ENCODE measurements around the gene HNF4A. TPM values are rescaled to one million over a fixed set of nuclear protein-coding genes. Genes with fewer than 3 reads are reported as not detected.

Gene HNF4A
- total and polyA plus RNA-seq, 2 of the 13 experiments (the other 11 are each of a cell fraction or from before 2014, with no cell fraction given), result 80.9 to 169 TPM

DNA sequence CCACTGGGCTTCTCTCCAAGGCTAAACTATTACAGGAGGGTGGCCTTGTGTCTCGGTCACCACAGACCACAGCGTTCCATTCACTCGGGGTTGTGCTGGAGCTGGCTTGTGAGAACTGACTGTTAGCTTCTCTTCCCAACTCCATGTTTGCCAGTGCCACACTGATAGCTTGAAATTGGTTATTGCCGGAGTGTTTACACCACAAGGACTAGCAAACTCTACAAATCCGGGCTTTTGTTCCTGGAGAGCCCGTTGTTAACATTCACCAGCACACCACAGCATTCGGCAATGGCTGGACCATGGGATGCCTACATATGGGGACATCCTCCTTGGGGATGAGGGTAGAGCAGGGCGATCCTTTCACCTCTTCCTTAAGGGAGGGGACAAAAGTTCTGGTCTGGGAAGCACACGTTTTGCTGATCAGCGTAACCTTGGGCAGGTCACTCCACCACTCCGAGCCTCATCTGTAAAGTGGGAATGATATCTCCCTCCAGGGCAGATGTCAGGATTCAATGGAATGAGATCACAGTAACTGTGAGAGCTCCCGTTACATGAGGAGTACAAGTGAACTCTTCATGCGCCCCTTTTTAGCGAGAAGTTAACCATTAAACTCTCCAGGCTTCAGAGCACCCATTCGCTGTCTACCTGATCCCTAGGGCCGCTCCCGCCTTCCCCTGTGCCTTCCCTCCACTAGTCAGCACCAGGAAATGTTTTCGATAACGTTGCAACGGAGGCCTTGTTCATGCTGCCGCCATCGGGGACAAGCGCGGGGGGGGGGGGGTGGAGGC lies 78.4 kb downstream of the HNF4A start (continued):
- TF ChIP-seq, protein P1, sequence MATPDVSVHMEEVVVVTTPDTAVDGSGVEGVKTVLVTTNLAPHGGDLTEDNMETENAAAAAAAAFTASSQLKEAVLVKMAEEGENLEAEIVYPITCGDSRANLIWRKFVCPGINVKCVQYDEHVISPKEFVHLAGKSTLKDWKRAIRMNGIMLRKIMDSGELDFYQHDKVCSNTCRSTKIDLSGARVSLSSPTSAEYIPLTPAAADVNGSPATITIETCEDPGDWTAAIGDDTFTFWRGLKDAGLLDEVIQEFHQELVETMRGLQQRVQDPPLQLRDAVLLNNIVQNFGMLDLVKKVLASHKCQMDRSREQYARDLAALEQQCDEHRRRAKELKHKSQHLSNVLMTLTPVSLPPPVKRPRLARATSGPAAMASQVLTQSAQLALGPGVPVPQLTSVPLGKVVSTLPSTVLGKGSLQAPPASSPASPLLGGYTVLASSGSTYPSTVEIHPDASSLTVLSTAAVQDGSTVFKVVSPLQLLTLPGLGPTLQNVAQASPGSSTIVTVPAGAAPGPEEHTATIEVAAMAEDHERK (CRISPR knock-in tag; IDR thresholded peaks at IDR 0.05; ENCODE audit: low read depth), result no peak
- TF ChIP-seq ZNF235 (CRISPR knock-in tag; IDR thresholded peaks at IDR 0.05; ENCODE audit: borderline replicate concordance), result no peak
- TF ChIP-seq, protein P2, sequence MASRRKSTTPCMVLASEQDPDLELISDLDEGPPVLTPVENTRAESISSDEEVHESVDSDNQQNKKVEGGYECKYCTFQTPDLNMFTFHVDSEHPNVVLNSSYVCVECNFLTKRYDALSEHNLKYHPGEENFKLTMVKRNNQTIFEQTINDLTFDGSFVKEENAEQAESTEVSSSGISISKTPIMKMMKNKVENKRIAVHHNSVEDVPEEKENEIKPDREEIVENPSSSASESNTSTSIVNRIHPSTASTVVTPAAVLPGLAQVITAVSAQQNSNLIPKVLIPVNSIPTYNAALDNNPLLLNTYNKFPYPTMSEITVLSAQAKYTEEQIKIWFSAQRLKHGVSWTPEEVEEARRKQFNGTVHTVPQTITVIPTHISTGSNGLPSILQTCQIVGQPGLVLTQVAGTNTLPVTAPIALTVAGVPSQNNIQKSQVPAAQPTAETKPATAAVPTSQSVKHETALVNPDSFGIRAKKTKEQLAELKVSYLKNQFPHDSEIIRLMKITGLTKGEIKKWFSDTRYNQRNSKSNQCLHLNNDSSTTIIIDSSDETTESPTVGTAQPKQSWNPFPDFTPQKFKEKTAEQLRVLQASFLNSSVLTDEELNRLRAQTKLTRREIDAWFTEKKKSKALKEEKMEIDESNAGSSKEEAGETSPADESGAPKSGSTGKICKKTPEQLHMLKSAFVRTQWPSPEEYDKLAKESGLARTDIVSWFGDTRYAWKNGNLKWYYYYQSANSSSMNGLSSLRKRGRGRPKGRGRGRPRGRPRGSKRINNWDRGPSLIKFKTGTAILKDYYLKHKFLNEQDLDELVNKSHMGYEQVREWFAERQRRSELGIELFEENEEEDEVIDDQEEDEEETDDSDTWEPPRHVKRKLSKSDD (CRISPR knock-in tag; IDR thresholded peaks at IDR 0.05; ENCODE audit: low read depth), result no peak
- TF ChIP-seq PRMT3 (CRISPR knock-in tag; IDR thresholded peaks at IDR 0.05; ENCODE audit: borderline replicate concordance, low read depth), result 0 out of 2 replicates have a peak, but pooled peaks have one; percentile 23
- TF ChIP-seq, protein P3, sequence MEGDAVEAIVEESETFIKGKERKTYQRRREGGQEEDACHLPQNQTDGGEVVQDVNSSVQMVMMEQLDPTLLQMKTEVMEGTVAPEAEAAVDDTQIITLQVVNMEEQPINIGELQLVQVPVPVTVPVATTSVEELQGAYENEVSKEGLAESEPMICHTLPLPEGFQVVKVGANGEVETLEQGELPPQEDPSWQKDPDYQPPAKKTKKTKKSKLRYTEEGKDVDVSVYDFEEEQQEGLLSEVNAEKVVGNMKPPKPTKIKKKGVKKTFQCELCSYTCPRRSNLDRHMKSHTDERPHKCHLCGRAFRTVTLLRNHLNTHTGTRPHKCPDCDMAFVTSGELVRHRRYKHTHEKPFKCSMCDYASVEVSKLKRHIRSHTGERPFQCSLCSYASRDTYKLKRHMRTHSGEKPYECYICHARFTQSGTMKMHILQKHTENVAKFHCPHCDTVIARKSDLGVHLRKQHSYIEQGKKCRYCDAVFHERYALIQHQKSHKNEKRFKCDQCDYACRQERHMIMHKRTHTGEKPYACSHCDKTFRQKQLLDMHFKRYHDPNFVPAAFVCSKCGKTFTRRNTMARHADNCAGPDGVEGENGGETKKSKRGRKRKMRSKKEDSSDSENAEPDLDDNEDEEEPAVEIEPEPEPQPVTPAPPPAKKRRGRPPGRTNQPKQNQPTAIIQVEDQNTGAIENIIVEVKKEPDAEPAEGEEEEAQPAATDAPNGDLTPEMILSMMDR (CRISPR knock-in tag; IDR thresholded peaks at IDR 0.05), result peak; percentile 13; the same call in 1 of the 2 replicates
- TF ChIP-seq ZNF501 (CRISPR knock-in tag; IDR thresholded peaks at IDR 0.05), result no peak
- no peak for TF ChIP-seq RAD51 (IDR thresholded peaks at IDR 0.05; ENCODE audit: borderline replicate concordance)
- TF ChIP-seq, protein P4, sequence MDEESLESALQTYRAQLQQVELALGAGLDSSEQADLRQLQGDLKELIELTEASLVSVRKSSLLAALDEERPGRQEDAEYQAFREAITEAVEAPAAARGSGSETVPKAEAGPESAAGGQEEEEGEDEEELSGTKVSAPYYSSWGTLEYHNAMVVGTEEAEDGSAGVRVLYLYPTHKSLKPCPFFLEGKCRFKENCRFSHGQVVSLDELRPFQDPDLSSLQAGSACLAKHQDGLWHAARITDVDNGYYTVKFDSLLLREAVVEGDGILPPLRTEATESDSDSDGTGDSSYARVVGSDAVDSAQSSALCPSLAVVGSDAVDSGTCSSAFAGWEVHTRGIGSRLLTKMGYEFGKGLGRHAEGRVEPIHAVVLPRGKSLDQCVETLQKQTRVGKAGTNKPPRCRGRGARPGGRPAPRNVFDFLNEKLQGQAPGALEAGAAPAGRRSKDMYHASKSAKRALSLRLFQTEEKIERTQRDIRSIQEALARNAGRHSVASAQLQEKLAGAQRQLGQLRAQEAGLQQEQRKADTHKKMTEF (CRISPR knock-in tag; IDR thresholded peaks at IDR 0.05), result 0 out of 2 replicates have a peak, but pooled peaks have one; percentile 50
- peak; percentile 82 for TF ChIP-seq ZMYM2 (CRISPR knock-in tag; IDR thresholded peaks at IDR 0.05)
- TF ChIP-seq FOXK2 (IDR thresholded peaks at IDR 0.05), result no peak
- TF ChIP-seq ZFP90 (CRISPR knock-in tag; IDR thresholded peaks at IDR 0.05; ENCODE audit: borderline replicate concordance), result peak; percentile 38; the same call in 1 of the 2 replicates
- no peak for TF ChIP-seq ZNF674 (CRISPR knock-in tag; IDR thresholded peaks at IDR 0.05; ENCODE audit: low read depth)
- TF ChIP-seq, protein P5, sequence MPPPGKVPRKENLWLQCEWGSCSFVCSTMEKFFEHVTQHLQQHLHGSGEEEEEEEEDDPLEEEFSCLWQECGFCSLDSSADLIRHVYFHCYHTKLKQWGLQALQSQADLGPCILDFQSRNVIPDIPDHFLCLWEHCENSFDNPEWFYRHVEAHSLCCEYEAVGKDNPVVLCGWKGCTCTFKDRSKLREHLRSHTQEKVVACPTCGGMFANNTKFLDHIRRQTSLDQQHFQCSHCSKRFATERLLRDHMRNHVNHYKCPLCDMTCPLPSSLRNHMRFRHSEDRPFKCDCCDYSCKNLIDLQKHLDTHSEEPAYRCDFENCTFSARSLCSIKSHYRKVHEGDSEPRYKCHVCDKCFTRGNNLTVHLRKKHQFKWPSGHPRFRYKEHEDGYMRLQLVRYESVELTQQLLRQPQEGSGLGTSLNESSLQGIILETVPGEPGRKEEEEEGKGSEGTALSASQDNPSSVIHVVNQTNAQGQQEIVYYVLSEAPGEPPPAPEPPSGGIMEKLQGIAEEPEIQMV (CRISPR knock-in tag; IDR thresholded peaks at IDR 0.05; ENCODE audit: low read depth), result no peak; the same call in 1 of the 2 replicates
- TF ChIP-seq ZNF430 (CRISPR knock-in tag; IDR thresholded peaks at IDR 0.05), result peak; percentile 99
- peak; percentile 69; the same call in 1 of the 2 replicates for TF ChIP-seq ZSCAN9 (CRISPR knock-in tag; IDR thresholded peaks at IDR 0.05; ENCODE audit: borderline replicate concordance)
- peak; percentile 42; the same call in 1 of the 2 replicates for TF ChIP-seq KDM4B (CRISPR knock-in tag; IDR thresholded peaks at IDR 0.05)
- TF ChIP-seq, protein P6, sequence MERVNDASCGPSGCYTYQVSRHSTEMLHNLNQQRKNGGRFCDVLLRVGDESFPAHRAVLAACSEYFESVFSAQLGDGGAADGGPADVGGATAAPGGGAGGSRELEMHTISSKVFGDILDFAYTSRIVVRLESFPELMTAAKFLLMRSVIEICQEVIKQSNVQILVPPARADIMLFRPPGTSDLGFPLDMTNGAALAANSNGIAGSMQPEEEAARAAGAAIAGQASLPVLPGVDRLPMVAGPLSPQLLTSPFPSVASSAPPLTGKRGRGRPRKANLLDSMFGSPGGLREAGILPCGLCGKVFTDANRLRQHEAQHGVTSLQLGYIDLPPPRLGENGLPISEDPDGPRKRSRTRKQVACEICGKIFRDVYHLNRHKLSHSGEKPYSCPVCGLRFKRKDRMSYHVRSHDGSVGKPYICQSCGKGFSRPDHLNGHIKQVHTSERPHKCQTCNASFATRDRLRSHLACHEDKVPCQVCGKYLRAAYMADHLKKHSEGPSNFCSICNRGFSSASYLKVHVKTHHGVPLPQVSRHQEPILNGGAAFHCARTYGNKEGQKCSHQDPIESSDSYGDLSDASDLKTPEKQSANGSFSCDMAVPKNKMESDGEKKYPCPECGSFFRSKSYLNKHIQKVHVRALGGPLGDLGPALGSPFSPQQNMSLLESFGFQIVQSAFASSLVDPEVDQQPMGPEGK (CRISPR knock-in tag; IDR thresholded peaks at IDR 0.05), result peak; percentile 62
